Mucosa of descending colon (tissue), 3 donors: ENCODE results near the gene RAB6B. TPM values are rescaled to one million over a fixed set of nuclear protein-coding genes. Genes with fewer than 3 reads are reported as not detected.

ENCODE experiments used
- ATAC-seq: fragments of 200-7000 bp; cut with Tn5 transposase; one replicate; pipeline ENCODE4 v1.9.1; 2020; ENCODE audit warnings: mild to moderate bottlenecking, moderate library complexity
- DNase-seq, 3 donors: peaks; one replicate each; pipeline ENCODE4 v3.0.0-alpha.2; 2020
- H3K36me3 ChIP-seq: fragments of 200-600 bp; one replicate; pipeline ENCODE4 v1.8.0; 2021; ENCODE audit warnings: low read depth, mild to moderate bottlenecking
- H3K4me1 ChIP-seq: fragments of 200-600 bp; one replicate; pipeline ENCODE4 v1.8.0; 2021; ENCODE audit warnings: low read depth, mild to moderate bottlenecking
- H3K4me3 ChIP-seq: fragments of 200-600 bp; one replicate; pipeline ENCODE4 v1.8.0; 2021; ENCODE audit warnings: mild to moderate bottlenecking
- H3K9me3 ChIP-seq: fragments of 200-600 bp; one replicate; pipeline ENCODE4 v1.8.0; 2021; ENCODE audit warnings: mild to moderate bottlenecking
- CTCF ChIP-seq: fragments of 200-600 bp; IDR thresholded peaks from one replicate; pipeline ENCODE4 v1.8.0; 2022; ENCODE audit warnings: antibody characterized with exemption, mild to moderate bottlenecking
- intact Hi-C, 2 donors: fragments of 100-400 bp; cut with DNase I in 1 of 2; cut with micrococcal nuclease in 1 of 2; formaldehyde crosslinking; loops; one replicate each; pipeline versions ENCODE4 v1.11.0 to v1.11.1; 2022; cut with DNase I, micrococcal nuclease
- total RNA-seq, 3 donors: library from RNA; stranded (reverse); fragmentation: NEBNext Ultra II Directional in 2 of 3; extraction: Animal tissue kit (Norgen Biotek cat#: 25700) in 2 of 3; gene quantifications; one replicate each; pipeline versions ENCODE4 v1.2.1 to v1.2.4, GENCODE V29; 2021 to 2023
- donor health status: DM: no; HTN: no; CAD: no; lungs with moderate emphysema.
- donor health status: DM: no; HTN: no; CAD: no.
- donor health status: DM: no; HTN: yes; CAD: no.

Gene RAB6B
- total RNA-seq, 3 donors from 2014 or later: 4.1 to 11.6 (median 4.8) TPM

- ATAC-seq (no peak), DNase-seq (no peak)
- Histone ChIP-seq H3K36me3 (no peaks in the 10 kb centered on the region), H3K4me3 (no peak overlapping the region), H3K9me3 (no peaks in the 10 kb centered on the region), H3K4me1 (no peaks in the 10 kb centered on the region)
- TF ChIP-seq CTCF: no peak
- intact Hi-C loops: no loop called here
These were observed 9.7 kb upstream of the RAB6B start for GRCh38 chr3:133905376-133905775.

- Histone ChIP-seq H3K4me1 (no peaks in the 10 kb centered on the region), H3K4me3 (no peak overlapping the region), H3K36me3 (no peaks in the 10 kb centered on the region), H3K9me3 (no peaks in the 10 kb centered on the region)
- TF ChIP-seq CTCF: no peak
- ATAC-seq (no peak), DNase-seq (no peak)
- intact Hi-C loops: no loop called here
These were observed 6.2 kb upstream of the RAB6B start for GRCh38 chr3:133901847-133902246.

DNA sequence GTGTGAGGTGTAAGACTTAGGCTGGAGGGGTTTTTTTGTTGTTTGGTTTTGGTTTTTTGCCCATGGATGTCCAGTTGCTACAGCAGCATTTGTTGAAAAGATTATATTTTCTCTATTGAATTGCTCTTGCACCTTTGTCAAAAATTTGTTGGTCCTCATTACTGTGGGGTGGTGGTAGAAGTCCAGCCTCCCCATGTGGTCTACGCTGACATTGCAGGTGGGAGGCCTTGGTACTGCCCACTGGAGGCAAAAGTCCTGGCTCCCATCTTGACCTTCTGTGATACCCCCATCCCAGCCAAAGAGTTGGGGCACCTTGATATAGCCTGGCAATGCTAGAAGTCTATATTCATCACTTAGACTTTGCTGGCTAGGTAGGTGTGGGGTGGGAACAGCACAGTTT lies 5.4 kb upstream of the RAB6B start:
- intact Hi-C loops: no loop called here
- no peak for TF ChIP-seq CTCF
- ATAC-seq: no peak

GRCh38 chr3:133899311-133899710 lies 3.6 kb upstream of the RAB6B start:
- no peak for ATAC-seq
- TF ChIP-seq CTCF: no peak
- peaks cover 17% of the 10 kb centered on the region for H3K4me1 ChIP-seq
- DNase-seq: no peak
- no peaks in the 10 kb centered on the region for H3K36me3 ChIP-seq
- intact Hi-C loops: no loop called here
- H3K4me3 ChIP-seq: no peak overlapping the region
- no peaks in the 10 kb centered on the region for H3K9me3 ChIP-seq

More for the DNA sequence above, 5.4 kb upstream of the RAB6B start:
- H3K36me3 ChIP-seq: no peaks in the 10 kb centered on the region
- H3K4me1 ChIP-seq: peaks cover 3% of the 10 kb centered on the region
- no peak for DNase-seq
- H3K4me3 ChIP-seq: no peak overlapping the region
- H3K9me3 ChIP-seq: no peaks in the 10 kb centered on the region

GRCh38 chr3:133897547-133897946 lies 1.9 kb upstream of the RAB6B start:
- ATAC-seq: no peak
- Histone ChIP-seq H3K36me3 (no peaks in the 10 kb centered on the region), H3K4me3 (no peak overlapping the region), H3K9me3 (no peaks in the 10 kb centered on the region), H3K4me1 (peaks cover 17% of the 10 kb centered on the region)
- intact Hi-C loops: no loop called here
- TF ChIP-seq CTCF: no peak
- no peak for DNase-seq

DNA sequence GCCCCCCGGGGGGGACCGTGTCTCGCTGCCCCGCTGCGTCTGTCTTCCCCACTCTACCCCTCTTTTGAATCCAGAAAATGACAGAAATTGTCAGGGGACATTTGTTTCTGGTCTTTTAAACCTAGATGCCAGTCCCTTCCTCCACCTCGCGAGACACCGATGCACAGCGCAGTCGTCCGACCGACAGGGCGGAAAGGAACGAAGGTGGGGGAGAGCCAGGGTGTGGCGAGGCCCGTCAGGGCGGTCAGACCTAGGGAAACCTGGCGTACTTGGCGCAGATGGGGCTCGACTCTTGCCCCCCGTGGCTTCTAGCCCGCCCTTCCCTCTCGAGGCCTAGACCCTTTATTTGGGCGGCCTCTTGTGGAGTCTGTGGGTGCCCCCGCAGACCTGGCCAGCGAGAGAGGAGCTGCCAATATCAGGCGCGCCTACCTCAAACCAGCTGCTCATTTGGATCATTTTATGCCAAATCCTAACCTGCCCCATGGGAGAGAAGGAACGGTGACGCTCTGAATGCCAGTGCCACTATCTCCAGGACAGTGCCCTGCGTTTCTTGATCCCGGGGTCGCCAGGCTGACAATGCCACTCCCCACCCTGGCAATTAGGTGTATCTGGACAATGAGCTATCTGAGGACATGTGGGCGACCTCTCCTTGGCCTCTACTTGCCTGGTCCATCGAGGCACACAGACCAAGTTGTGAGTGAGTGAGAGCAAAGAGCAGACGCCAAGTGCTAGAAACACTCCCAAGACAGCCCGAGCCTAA lies 500 bp upstream of the RAB6B start:
- DNase-seq (no peak), ATAC-seq (peak; percentile 21)
- intact Hi-C loops: no loop called here
- H3K9me3 ChIP-seq: no peaks in the 10 kb centered on the region
- no peaks in the 10 kb centered on the region for H3K36me3 ChIP-seq
- H3K4me3 ChIP-seq: no peak overlapping the region
- H3K4me1 ChIP-seq: peaks cover 17% of the 10 kb centered on the region
- no peak for TF ChIP-seq CTCF
